ENCODE results near the gene SLIRP. TPM values are rescaled to one million over a fixed set of nuclear protein-coding genes. Genes with fewer than 3 reads are reported as not detected.
"Not testable (repeated sequence)": the region's sequence is repeated elsewhere in the genome, so short reads cannot be mapped to it uniquely, and the experiment has no call there.

SLIRP gene
- total RNA-seq, 2 donors from 2014 or later: 126 to 341 TPM

DNA sequence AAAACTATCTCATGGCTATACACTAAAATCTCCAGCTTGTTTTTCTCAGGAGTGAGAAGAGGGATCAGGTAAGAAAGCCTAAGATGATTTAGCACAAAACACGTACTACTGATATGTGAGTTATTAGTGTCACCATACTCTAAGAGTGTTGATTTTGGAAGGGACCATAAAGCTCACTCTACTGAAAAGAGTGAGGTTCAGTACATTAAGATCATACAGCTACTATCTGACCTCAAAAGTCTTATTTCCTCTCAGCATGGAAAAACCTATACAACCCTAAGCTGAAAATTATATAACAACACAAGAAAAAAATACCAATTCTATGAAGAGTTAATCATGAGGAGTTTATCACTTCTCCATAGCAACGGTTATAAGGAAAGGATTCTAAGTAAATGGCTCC, 33.5 kb downstream of the SLIRP start:
- intact Hi-C loops (cut with DNase I): no loop called here
- TF ChIP-seq POLR2AphosphoS5 (IDR thresholded peaks at IDR 0.05) (no peak), POLR2A (IDR thresholded peaks at IDR 0.05) (no peak)
- TF ChIP-seq, protein P1, sequence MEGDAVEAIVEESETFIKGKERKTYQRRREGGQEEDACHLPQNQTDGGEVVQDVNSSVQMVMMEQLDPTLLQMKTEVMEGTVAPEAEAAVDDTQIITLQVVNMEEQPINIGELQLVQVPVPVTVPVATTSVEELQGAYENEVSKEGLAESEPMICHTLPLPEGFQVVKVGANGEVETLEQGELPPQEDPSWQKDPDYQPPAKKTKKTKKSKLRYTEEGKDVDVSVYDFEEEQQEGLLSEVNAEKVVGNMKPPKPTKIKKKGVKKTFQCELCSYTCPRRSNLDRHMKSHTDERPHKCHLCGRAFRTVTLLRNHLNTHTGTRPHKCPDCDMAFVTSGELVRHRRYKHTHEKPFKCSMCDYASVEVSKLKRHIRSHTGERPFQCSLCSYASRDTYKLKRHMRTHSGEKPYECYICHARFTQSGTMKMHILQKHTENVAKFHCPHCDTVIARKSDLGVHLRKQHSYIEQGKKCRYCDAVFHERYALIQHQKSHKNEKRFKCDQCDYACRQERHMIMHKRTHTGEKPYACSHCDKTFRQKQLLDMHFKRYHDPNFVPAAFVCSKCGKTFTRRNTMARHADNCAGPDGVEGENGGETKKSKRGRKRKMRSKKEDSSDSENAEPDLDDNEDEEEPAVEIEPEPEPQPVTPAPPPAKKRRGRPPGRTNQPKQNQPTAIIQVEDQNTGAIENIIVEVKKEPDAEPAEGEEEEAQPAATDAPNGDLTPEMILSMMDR (IDR thresholded peaks at IDR 0.05): no peak
- no peaks in the 10 kb centered on the region for H3K4me1 ChIP-seq (replicated peaks)
- DNase-seq (ENCODE audit: low spot score): no peak
- peaks cover 0 to 3% of the 10 kb centered on the region in 2 donors for H3K36me3 ChIP-seq
- 75% methylated on average over 2 of the region's 2 CpGs for WGBS
- H3K4me3 ChIP-seq: no peak overlapping the region
- no peak overlapping the region for H3K27ac ChIP-seq
- H3K27me3 ChIP-seq (replicated peaks; ENCODE audit: insufficient read depth): no peaks in the 10 kb centered on the region
- H3K9me3 ChIP-seq: no peaks in the 10 kb centered on the region

DNA sequence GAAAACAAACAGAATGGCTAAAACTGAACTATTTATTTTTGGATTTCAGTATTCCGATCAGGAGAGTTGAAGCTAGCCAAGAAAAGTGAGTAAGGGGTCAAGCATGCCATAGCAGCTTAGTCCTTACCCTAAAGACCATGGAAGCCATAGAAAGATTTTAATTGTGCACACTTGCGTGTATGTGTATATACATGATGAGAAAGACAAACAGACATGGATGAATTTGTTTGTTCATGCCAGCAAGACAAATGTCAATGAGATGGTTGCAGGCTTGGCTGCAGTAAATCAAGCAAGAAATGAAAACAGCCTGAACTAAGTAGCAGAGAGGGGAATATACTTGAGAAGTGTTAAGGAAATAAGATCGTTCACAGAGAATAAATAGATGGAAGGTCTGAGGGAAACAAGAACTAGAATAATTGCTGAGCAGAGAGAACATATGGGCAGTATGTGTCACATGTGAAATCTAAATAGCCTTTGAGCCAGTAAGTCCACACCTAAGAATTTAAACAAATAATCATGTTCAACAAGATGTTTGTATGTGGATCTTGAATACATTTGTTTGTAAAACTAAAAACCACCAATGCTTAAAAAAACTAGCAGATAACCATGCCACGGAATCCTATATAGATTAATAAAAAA, 38.3 kb downstream of the SLIRP start:
- TF ChIP-seq POLR2AphosphoS5 (IDR thresholded peaks at IDR 0.05): no peak
- TF ChIP-seq, protein P1 (IDR thresholded peaks at IDR 0.05): no peak
- TF ChIP-seq POLR2A (IDR thresholded peaks at IDR 0.05): no peak
- intact Hi-C loops (cut with DNase I): no loop called here
- H3K27me3 ChIP-seq (replicated peaks; ENCODE audit: insufficient read depth): no peaks in the 10 kb centered on the region
- H3K9me3 ChIP-seq: no peaks in the 10 kb centered on the region
- H3K27ac ChIP-seq: no peak overlapping the region
- no peaks in the 10 kb centered on the region for H3K4me1 ChIP-seq (replicated peaks)
- H3K36me3 ChIP-seq: peaks cover 0 to 11% of the 10 kb centered on the region in 2 donors
- DNase-seq (ENCODE audit: low spot score): no peak
- H3K4me3 ChIP-seq: no peak overlapping the region
- WGBS: 59% methylated on average over 4 of the region's 4 CpGs

DNA sequence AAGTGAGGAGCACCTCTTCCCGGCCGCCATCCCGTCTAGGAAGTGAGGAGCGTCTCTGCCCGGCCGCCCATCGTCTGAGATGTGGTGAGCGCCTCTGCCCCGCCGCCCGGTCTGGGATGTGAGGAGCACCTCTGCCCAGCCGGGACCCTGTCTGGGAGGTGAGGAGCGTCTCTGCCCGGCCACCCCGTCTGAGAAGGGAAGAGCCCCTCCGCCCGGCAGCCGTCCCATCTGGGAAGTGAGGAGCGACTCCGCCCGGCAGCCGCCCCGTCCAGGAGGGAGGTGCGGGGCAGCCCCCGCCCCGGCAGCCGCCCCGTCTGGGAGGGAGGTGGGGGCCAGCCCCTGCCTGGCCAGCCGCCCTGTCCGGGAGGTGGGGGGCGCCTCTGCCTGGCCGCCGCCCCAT, 39.5 kb downstream of the SLIRP start:
- H3K4me1 ChIP-seq (replicated peaks); H3K27ac ChIP-seq; H3K9me3 ChIP-seq; intact Hi-C loops (cut with DNase I); DNase-seq (ENCODE audit: low spot score); H3K27me3 ChIP-seq (replicated peaks; ENCODE audit: insufficient read depth); H3K4me3 ChIP-seq: not testable (repeated sequence)
- peaks cover 0 to 11% of the 10 kb centered on the region in 2 donors for H3K36me3 ChIP-seq
- WGBS: 95% methylated on average over 21 of the region's 33 CpGs

DNA sequence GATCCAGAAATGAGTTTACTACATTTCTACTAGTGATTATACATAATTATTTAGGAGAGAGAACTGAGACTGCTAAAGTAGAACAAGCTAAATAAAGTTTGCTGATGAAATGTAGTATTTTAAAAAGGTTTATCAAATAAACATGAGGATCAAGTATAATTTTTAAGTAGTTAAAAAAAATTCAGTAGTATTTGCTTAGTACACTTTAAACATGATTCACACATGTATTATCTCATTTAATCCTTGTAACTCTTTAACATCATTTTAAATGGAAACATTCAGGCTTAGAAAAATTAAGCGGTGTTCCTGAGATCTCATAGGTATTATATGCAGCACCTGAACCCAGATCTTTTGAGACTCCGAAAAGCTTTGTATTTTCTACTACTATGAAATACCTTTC, 44.4 kb downstream of the SLIRP start:
- no peak for TF ChIP-seq POLR2AphosphoS5 (IDR thresholded peaks at IDR 0.05)
- no peak for TF ChIP-seq POLR2A (IDR thresholded peaks at IDR 0.05)
- TF ChIP-seq, protein P1 (IDR thresholded peaks at IDR 0.05): no peak
- no peaks in the 10 kb centered on the region for H3K9me3 ChIP-seq
- no peak for DNase-seq (ENCODE audit: low spot score)
- no peaks in the 10 kb centered on the region for H3K27me3 ChIP-seq (replicated peaks; ENCODE audit: insufficient read depth)
- H3K36me3 ChIP-seq: peaks cover 0 to 16% of the 10 kb centered on the region in 2 donors
- intact Hi-C loops (cut with DNase I): no loop called here
- no peak overlapping the region for H3K27ac ChIP-seq
- 94% methylated on average over 2 of the region's 2 CpGs for WGBS
- H3K4me3 ChIP-seq: no peak overlapping the region
- H3K4me1 ChIP-seq (replicated peaks): no peaks in the 10 kb centered on the region

DNA sequence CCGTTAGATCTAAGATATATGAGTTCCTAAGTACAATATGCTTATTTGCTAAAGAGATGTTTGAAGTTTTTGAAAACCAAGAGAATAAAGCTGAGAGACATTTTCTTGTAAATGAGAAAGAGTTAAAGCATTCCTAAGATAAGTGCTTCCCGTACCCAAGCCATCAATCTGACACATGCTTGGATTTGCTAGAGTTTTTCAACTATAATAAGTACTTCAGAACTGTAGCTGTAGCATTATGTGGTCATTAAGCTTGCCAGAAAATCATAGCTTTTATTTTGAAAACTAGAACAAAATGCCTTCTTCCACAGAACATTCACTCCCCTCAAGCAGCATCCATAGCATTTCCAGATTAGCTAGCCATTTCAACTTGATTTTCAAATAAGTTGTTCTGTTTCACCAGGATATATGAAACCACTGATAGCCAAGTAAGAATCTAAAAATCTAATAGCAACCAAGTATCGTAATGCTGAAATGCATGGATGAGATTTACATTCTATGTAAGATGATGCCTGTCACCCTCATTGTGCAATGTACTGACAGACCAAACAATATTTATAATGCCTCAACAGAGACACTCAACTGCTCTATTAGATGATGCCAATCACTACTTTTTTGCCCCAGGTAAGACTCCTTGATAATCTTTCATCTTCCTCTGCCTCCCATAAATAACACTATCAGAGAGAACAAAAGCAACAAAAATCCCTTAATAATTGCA, 45.1 kb downstream of the SLIRP start:
- Histone ChIP-seq H3K27ac (no peak overlapping the region), H3K4me3 (no peak overlapping the region), H3K9me3 (no peaks in the 10 kb centered on the region), H3K4me1 (replicated peaks) (no peaks in the 10 kb centered on the region), H3K36me3 (peaks cover 0 to 16% of the 10 kb centered on the region in 2 donors), H3K27me3 (replicated peaks; ENCODE audit: insufficient read depth) (no peaks in the 10 kb centered on the region)
- DNase-seq (ENCODE audit: low spot score): no peak
- TF ChIP-seq POLR2AphosphoS5 (IDR thresholded peaks at IDR 0.05): no peak
- TF ChIP-seq, protein P1 (IDR thresholded peaks at IDR 0.05): no peak
- no peak for TF ChIP-seq POLR2A (IDR thresholded peaks at IDR 0.05)
- intact Hi-C loops (cut with DNase I): no loop called here
- WGBS: 53% methylated on average over 3 of the region's 3 CpGs

Measured in prostate gland (tissue), 2 donors.